GM18498 (cell line): ENCODE results near the gene HS3ST3A1.

Experiments used
- ATAC-seq: cut with Tn5 transposase; IDR thresholded peaks from one replicate; pipeline ENCODE4 v1.9.1; 2021; ENCODE audit warnings: mild to moderate bottlenecking, moderate library complexity; ENCODE audit not compliant: unreplicated experiment

Gene HS3ST3A1

DNA sequence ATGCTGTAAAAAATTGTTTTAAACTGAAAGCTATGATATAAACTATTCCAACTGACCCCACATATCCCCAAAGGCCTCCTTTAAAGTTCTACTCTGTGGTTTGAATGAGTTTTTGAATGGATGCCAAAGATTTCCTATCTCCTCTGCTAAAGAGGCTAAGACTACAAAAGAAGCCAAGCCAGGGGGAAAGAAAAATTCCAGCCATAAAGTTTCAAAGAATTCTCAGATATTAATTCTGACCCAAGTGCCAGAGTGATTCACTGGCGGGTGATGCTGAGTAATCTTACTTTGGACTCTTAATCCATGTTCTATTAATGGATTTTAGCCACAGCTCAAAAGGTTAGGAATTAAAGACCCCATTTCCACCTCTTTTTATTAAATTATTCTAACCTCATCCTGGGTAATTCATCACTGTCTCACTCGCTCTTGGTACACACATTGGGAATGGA lies 60.7 kb downstream of the HS3ST3A1 start:
- no peak for ATAC-seq

DNA sequence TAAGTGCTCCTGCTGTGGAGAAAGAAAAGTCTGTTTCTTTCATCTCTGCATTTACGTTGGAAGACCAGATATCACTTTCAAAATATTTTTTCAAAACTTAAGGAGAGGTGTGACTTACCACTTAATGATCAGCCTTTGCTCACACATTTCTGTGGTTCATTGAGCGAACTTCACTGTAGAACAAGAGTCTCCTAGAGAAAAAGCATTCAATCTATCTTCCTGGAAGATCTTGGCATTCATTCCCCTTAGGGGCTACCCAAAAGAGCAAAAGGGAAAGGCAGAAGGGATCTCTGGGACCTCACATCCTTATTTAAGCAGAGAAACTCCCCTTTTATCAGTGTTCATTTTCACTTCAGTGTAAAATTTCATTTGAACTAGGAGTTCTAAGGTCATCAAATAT lies 61.2 kb downstream of the HS3ST3A1 start:
- ATAC-seq, result no peak

DNA sequence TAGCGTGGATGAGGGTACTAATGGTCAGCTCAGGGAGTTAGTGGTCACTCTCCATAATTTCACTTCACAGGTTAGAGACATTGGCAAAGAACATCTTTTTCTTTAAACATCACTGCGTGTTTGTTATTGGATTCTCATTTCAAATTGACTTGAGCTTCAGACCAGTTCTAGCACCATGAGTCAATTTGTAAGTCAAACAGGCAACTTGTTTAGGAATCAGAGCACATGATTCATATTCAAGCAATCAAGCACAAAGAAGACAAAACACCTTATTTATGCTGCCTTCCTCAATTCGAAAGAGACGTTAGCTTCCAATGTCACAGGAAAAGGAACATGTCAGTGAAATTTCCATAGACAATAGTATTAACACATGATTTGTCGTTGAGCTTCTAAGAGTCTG lies 62.3 kb downstream of the HS3ST3A1 start:
- no peak for ATAC-seq

DNA sequence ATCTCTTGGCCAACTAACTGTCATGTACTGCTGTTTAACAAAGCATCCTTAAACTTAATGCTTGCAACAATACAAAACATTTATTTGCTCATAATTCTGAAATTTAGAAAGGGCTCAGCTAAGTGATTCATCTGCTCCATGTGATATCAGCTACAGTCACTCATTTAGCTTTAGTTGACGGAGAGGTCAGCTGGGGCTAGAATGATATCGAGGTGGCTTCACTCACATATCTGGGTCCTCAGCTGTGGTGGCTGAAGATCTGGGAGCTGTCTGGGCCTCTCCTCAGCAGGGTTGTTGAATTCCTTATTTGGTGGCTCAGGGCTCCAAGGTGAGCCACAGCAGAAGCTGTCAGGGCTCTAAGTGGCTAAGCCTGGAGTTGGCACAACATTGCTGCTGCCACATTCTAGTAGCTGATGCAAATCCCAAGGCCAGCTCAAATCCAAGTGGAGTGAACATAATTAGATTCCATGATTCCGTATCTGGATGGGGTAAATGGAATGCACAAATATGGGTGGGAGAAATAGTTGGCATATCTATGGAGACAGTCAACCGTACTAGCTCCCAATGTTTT lies 62.8 kb downstream of the HS3ST3A1 start:
- ATAC-seq, result no peak

- no peak for ATAC-seq
These were observed 63.7 kb downstream of the HS3ST3A1 start for GRCh38 chr17:13537871-13538643.

DNA sequence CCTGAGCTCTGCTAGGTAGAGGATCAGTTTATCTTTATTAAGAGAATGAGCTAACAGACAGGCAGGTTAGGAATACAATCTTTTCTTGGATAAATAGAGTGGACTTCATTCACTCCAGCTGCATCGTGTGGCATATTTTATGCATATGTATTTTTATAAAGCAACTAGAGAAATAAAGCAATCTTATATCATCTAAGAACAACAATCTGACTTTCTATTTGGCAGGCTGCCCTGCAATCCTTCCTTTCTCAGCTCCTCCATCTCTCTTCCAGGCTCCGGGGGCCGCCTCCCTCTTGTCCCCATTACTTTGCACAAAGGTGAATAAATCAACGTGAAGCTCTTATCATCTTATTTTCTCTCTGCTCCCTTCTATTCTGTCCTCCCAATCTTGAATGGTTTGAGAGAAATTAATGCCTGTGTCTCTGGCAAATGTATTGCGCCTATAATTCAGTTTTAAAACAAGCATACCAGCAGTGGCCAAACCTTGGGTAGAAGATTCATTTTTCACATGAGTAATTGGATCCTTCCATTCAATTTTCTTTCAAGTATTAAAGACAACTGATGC lies 64.5 kb downstream of the HS3ST3A1 start:
- no peak for ATAC-seq

DNA sequence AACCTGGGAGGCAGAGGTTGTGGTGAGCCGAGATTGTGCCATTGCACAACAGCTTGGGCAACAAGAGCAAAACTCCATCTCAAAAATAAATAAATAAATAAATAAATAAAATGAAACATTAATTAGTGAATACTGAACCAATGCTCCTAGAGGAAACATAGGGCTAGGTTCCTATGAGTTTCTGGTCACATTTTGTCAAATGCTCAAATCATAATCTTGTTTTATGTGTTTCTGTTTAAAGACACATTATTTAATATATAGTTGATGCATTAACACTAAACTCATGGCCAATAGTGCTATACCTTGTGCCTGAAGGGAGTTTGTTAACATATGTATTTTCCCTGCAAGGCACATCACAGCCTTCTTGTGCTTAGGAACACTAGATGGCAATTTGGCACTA lies 66.8 kb downstream of the HS3ST3A1 start:
- ATAC-seq, result no peak

- no peak for ATAC-seq
These were observed 70.0 kb downstream of the HS3ST3A1 start for GRCh38 chr17:13531721-13532120.

DNA sequence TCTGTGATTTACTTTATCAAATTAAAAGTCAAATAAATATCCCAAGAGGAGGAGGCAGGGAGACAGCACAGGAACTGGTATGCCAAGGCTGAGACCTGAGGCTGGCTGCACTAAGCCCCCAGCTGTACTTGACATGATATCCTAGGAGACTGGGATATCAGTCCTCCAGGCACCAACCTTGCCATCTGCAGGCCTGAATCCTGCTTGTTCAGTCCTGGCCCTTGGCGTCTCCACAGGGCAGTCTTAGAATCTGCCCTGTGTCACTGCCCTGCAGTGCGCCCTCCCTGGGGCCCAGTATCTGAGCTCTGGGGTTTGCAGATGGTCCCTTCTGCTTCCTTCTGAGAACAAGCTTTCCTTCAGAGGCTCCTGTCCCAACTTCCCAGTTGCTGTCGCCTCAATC lies 75.9 kb downstream of the HS3ST3A1 start:
- ATAC-seq, result no peak

GRCh38 chr17:13523164-13523563 lies 78.6 kb downstream of the HS3ST3A1 start:
- no peak for ATAC-seq

DNA sequence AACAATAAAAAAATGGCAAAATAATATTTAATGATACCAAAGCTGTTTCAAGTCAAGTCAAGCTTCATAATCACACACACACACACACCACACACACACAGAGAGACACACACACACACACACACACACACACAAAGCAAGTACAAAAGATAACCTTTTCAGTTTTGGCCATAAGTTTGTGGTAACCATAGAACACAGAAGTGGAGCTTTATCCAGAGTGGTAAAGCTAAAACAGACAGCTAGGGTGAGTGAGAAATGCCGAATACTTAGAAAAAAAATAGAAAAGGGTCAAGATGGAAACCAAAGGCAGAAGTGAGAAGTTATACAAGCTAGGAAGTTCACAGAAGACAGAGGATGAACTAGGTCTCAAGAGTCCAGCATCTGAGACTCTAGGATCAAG lies 79.0 kb downstream of the HS3ST3A1 start:
- no peak for ATAC-seq

GRCh38 chr17:13521784-13522183 lies 79.9 kb downstream of the HS3ST3A1 start:
- no peak for ATAC-seq

DNA sequence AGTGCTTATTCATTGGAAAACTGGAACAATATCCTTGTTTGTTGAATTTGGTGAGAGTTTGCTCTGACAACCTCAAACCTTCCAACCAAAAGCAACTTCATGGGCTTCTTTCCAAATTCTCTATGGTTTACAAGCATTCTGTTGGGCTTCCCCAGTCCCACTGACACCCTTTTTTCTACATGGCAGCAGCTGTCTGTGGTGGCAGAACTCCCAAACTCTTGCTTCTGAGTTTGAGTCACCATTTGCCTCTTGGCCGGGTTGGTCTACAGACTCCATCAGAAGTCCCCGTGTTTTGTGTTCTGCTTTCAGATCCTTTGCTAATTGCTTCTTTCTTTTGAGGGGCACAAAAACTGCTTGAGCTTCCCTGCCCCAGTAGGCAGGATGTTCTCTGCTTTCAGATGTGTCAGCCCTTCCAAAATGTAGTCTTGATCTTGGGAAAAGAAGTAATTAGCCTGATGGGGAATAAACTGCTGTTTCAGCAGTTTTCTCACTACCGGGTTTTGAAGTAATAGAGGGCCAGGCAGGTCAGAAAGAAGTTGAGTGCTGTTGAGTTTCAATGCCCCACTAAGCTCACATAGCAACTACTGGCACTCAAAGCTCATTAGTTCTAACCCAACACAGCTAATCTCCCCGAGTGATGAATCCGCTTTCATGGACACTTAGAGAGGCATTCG lies 80.7 kb downstream of the HS3ST3A1 start:
- ATAC-seq, result no peak

GRCh38 chr17:13518261-13519000 lies 83.3 kb downstream of the HS3ST3A1 start:
- ATAC-seq, result no peak

- no peak for ATAC-seq
These were observed 88.7 kb downstream of the HS3ST3A1 start for GRCh38 chr17:13513039-13513405.

- no peak for ATAC-seq
These were observed 91.7 kb downstream of the HS3ST3A1 start for GRCh38 chr17:13510062-13510461.

DNA sequence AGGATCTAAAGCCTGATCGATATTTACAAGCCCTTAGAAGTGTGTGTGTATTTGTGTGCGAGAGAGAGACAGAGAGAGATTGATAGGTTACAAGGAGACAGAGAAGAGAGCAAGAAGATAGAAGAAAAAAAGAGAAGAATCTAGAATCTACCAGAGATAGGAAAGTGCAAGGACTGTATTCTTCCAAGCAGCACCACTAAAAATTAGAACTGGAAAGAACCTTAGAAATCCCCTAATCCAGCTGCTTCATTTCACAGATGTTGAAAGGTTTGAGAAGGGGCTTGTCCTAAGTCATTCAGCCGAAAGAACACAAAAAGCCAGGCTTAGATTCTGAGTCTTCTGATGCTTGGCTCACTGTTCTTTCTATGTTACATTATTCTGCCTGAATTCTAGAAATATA lies 92.2 kb downstream of the HS3ST3A1 start:
- no peak for ATAC-seq

DNA sequence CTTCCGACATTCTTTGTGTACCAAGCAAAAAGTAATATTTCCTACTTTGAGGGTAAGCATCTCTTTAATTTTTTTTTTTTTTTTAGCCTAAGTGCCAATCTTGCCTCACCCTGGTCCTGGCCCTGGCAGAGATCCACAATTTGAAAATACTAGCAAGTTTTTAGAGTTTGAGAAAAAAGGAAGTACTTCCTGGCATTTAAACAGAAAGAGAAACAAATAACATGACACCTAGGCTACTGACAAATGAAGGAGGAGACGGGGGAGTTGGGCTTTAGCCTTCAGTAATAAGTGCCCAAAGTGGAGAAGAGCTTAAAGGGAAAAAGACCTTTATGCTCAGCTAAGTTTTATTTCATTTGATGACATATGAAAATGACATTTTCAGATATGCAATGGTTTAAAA lies 92.8 kb downstream of the HS3ST3A1 start:
- no peak for ATAC-seq

DNA sequence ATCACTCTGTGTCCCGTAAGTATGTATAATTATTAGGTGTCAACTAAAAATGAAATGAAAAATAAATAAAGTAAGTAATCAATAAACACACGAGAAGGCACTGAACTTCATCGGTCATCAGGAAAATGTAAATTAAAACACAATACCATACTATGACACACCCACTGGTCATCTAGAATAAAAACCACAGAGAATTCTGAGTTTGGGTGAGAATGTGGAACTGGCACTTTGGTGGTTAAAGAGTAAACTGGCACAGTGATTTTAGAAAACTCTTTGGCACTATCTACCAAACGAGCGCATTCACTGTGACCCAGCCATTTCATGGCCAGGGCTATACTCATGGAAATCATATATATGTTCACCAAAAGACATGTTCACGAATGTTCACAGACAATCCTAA lies 98.2 kb downstream of the HS3ST3A1 start:
- no peak for ATAC-seq

DNA sequence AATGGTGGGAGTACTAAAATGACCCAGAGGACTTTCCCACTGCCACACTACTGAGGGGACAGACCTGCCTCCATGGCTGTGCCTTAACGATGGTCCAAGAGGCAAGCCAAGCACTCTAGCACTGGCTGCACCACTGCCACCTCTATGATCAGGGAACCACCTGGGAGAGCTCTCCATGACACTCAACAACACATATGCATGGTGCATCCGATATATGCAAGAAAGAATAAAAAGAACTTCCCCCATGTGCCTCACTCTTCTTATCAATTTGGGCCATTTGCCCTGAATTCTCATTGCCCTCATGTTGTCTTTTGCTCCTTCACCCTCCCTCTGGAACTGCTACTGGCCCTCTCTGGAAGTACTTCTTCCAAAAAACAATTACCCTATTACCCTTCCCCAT lies 99.5 kb downstream of the HS3ST3A1 start:
- no peak for ATAC-seq

GRCh38 chr17:13500947-13501346 lies 100.8 kb downstream of the HS3ST3A1 start:
- no peak for ATAC-seq
